Esophagus muscularis mucosa (tissue), 4 donors: ENCODE measurements around the gene CRYBG1. TPM values are rescaled to one million over a fixed set of nuclear protein-coding genes. Genes with fewer than 3 reads are reported as not detected.
A peak's percentile ranks its signal among the peaks of the same experiment; 100 is the strongest.
"Not testable (repeated sequence)": the region's sequence is repeated elsewhere in the genome, so short reads cannot be mapped to it uniquely, and the experiment has no call there.

Source experiments
- DNase-seq: peaks from one replicate; pipeline ENCODE4 v3.0.0-alpha.2; 2017; ENCODE audit errors: extremely low spot score
- H3K27ac ChIP-seq, 4 donors: fragments of 200-600 bp; sonication (generic); replicated peaks in 1 of 4; 1 replicate in 3 of 4; 2 replicates in 1 of 4; pipeline ENCODE4 v1.5.1; 2016 to 2019; ENCODE audit warnings: mild to moderate bottlenecking in 1 of 4
- H3K27me3 ChIP-seq, 4 donors: fragments of 200-600 bp; sonication (generic); one replicate each; pipeline versions ENCODE4 v1.5.1 to v1.6.0; 2016 to 2019
- H3K36me3 ChIP-seq, 4 donors: fragments of 200-600 bp; sonication (generic); one replicate each; pipeline ENCODE4 v1.5.1; 2016 to 2019
- H3K4me1 ChIP-seq, 4 donors: fragments of 200-600 bp; sonication (generic); one replicate each; pipeline ENCODE4 v1.5.1; 2016 to 2019
- H3K4me3 ChIP-seq, 4 donors: fragments of 200-600 bp; sonication (generic); 1 replicate in 2 of 4; 2 replicates in 2 of 4; pipeline ENCODE4 v1.5.1; 2016 to 2019; ENCODE audit warnings: mild to moderate bottlenecking in 4 of 4, moderate library complexity in 1 of 4
- H3K9me3 ChIP-seq, 4 donors: fragments of 200-600 bp; sonication (generic); 1 replicate in 3 of 4; 2 replicates in 1 of 4; pipeline ENCODE4 v1.5.1; 2016 to 2019
- EP300 ChIP-seq: sonication (generic); formaldehyde crosslinking; IDR thresholded peaks from one replicate; pipeline ENCODE4 v1.6.1; 2017; ENCODE audit warnings: antibody characterized with exemption
- POLR2A ChIP-seq: fragments of 450-650 bp; IDR thresholded peaks from one replicate; pipeline ENCODE4 v1.6.1; 2017; ENCODE audit warnings: antibody characterized with exemption, moderate library complexity, mild to moderate bottlenecking, low read depth
- POLR2AphosphoS5 ChIP-seq, 2 donors: sonication (generic); formaldehyde crosslinking; IDR thresholded peaks; one replicate each; pipeline ENCODE4 v1.6.1; 2017; ENCODE audit warnings: antibody characterized with exemption in 2 of 2
- WGBS: methylation state at CpG from one replicate; pipeline ENCODE4 v1.1.5; 2018; 5-methylcytosine and 5-hydroxymethylcytosine counted together
- intact Hi-C: fragments of 100-400 bp; cut with DNase I; formaldehyde crosslinking; loops from one replicate; pipeline ENCODE4 v1.15.1; 2023
- total RNA-seq, 4 donors: library from RNA; depleted of rRNA; stranded (reverse); fragments of >200 nt; gene quantifications; one replicate each; pipeline versions ENCODE4 v1.1.0 to v1.2.1, GENCODE V29; 2016
- TF ChIP-seq, protein P1 (sequence below), 3 experiments: fragments of 200-600 bp in 2 of 3; fragments of 450-650 bp in 1 of 3; sonication (generic) in 2 of 3; IDR thresholded peaks; one replicate each; pipeline ENCODE4 v1.5.1; 2017 to 2019; ENCODE audit warnings: antibody characterized with exemption in 3 of 3, mild to moderate bottlenecking in 2 of 3, moderate library complexity in 1 of 3

Gene CRYBG1
- total RNA-seq, 4 donors from 2014 or later, result 2.1 to 4.5 (median 3.6) TPM

DNA sequence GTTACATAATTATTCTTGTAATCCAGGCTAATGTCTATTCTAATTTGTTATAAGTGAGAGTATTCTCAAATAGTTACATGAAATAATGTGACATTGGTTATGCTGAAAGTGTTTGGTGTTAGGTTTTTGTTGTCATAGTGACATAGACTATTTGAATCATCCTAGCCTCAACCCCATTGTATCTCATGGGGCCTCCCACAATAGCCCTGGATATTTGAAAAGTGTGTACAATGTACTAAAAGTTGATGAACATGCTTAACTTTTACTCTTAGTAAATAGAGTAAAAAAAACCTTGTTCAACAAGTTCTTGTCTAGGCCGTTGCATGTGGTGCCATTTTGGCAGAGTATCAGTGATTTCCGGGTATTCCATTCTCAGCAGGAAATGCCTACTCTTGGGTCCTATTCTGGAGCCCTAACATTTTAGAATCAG lies 185.8 kb downstream of the CRYBG1 start:
- TF ChIP-seq EP300 (no peak), POLR2A (no peak), POLR2AphosphoS5 (IDR thresholded peaks at IDR 0.05) (no peak)
- TF ChIP-seq, protein P1, sequence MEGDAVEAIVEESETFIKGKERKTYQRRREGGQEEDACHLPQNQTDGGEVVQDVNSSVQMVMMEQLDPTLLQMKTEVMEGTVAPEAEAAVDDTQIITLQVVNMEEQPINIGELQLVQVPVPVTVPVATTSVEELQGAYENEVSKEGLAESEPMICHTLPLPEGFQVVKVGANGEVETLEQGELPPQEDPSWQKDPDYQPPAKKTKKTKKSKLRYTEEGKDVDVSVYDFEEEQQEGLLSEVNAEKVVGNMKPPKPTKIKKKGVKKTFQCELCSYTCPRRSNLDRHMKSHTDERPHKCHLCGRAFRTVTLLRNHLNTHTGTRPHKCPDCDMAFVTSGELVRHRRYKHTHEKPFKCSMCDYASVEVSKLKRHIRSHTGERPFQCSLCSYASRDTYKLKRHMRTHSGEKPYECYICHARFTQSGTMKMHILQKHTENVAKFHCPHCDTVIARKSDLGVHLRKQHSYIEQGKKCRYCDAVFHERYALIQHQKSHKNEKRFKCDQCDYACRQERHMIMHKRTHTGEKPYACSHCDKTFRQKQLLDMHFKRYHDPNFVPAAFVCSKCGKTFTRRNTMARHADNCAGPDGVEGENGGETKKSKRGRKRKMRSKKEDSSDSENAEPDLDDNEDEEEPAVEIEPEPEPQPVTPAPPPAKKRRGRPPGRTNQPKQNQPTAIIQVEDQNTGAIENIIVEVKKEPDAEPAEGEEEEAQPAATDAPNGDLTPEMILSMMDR (IDR thresholded peaks at IDR 0.05), result no peak
- 39% methylated on average over 2 of the region's 2 CpGs for WGBS
- H3K27ac ChIP-seq, result peak overlapping the region in 2 of 4 donors; percentile 12 to 41
- no peak for DNase-seq
- H3K36me3 ChIP-seq, result no peaks in the 10 kb centered on the region
- no peak overlapping the region for H3K4me3 ChIP-seq
- intact Hi-C loops, result no loop called here
- peaks cover 8 to 17% (median 10%) of the 10 kb centered on the region in 4 donors for H3K4me1 ChIP-seq
- no peaks in the 10 kb centered on the region for H3K27me3 ChIP-seq
- H3K9me3 ChIP-seq, result no peaks in the 10 kb centered on the region

- 32% methylated on average over 5 of the region's 5 CpGs for WGBS
- no peak for DNase-seq
- no peaks in the 10 kb centered on the region for H3K9me3 ChIP-seq
- H3K36me3 ChIP-seq, result no peaks in the 10 kb centered on the region
- peak overlapping the region in 2 of 4 donors; percentile 27 to 41 for H3K27ac ChIP-seq
- H3K4me1 ChIP-seq, result peaks cover 8 to 17% (median 10%) of the 10 kb centered on the region in 4 donors
- H3K4me3 ChIP-seq, result no peak overlapping the region
- no peaks in the 10 kb centered on the region for H3K27me3 ChIP-seq
- intact Hi-C loops, result no loop called here
- TF ChIP-seq POLR2AphosphoS5 (IDR thresholded peaks at IDR 0.05), result no peak
- TF ChIP-seq, protein P1 (IDR thresholded peaks at IDR 0.05), result no peak
- TF ChIP-seq EP300, result no peak
- no peak for TF ChIP-seq POLR2A
These were observed 186.3 kb downstream of the CRYBG1 start for GRCh38 chr6:106546691-106547414.

- Histone ChIP-seq H3K27ac (peak overlapping the region in 1 of 4 donors; percentile 27), H3K36me3 (no peaks in the 10 kb centered on the region), H3K4me1 (peaks cover 8 to 17% (median 10%) of the 10 kb centered on the region in 4 donors), H3K9me3 (no peaks in the 10 kb centered on the region), H3K27me3 (no peaks in the 10 kb centered on the region), H3K4me3 (no peak overlapping the region)
- intact Hi-C loops, result no loop called here
- WGBS, result 54% methylated on average over 6 of the region's 6 CpGs
- TF ChIP-seq POLR2A (no peak), EP300 (no peak), POLR2AphosphoS5 (IDR thresholded peaks at IDR 0.05) (no peak)
- TF ChIP-seq, protein P1 (IDR thresholded peaks at IDR 0.05), result no peak
- no peak for DNase-seq
These were observed 187.3 kb downstream of the CRYBG1 start for GRCh38 chr6:106547601-106548453.

DNA sequence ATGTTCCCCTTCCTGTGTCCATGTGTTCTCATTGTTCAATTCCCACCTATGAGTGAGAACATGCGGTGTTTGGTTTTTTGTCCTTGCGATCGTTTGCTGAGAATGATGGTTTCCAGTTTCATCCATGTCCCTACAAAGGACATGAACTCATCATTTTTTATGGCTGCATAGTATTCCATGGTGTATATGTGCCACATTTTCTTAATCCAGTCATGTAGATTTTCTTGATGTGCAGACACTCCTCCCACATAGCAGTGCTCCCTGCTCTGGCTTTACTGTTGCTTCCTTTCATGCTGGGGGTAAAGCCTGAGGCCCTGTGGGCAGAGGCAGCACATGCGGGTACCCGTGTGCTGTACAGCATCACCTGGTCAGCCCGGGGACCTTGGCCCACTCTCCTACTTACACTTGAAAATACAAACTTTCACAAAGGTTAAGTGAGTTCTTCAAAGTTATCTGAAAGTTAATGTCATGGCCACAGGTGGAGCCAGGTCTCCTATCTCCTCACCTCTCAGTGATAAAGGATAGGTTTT lies 188.5 kb downstream of the CRYBG1 start:
- DNase-seq, H3K4me3 ChIP-seq, intact Hi-C loops, H3K9me3 ChIP-seq, H3K27me3 ChIP-seq, H3K27ac ChIP-seq, H3K36me3 ChIP-seq: not testable (repeated sequence)
- H3K4me1 ChIP-seq, result peaks cover 8 to 17% (median 10%) of the 10 kb centered on the region in 4 donors
- 81% methylated on average over 5 of the region's 6 CpGs for WGBS

- DNase-seq, result no peak
- Histone ChIP-seq H3K4me1 (peaks cover 8 to 17% (median 10%) of the 10 kb centered on the region in 4 donors), H3K27ac (no peak overlapping the region), H3K27me3 (no peaks in the 10 kb centered on the region), H3K4me3 (no peak overlapping the region), H3K9me3 (no peaks in the 10 kb centered on the region), H3K36me3 (peaks cover 0 to 10% (median 3%) of the 10 kb centered on the region in 4 donors)
- WGBS, result 92% methylated on average over 1 of the region's 1 CpG
- intact Hi-C loops, result no loop called here
- TF ChIP-seq POLR2AphosphoS5 (IDR thresholded peaks at IDR 0.05), result no peak
These were observed 189.0 kb downstream of the CRYBG1 start for GRCh38 chr6:106549521-106549920.
